Activated CD4-positive, alpha-beta memory T cell treated with anti-CD3 and anti-CD28 coated beads for 36 hours (primary cell): Measurements from ENCODE around the gene TBC1D28. TPM values are rescaled to one million over a fixed set of nuclear protein-coding genes. Genes with fewer than 3 reads are reported as not detected.
"Not testable (repeated sequence)": the region's sequence is repeated elsewhere in the genome, so short reads cannot be mapped to it uniquely, and the experiment has no call there.

ENCODE experiments used
- CTCF ChIA-PET: fragments of 350-600 bp; sonication (Branson Sonifier 250); formaldehyde crosslinking; loops from one replicate; lab custom pipeline; 2021; ENCODE audit warnings: antibody characterized with exemption, inconsistent platforms; lab: Charles Lee
- POLR2A ChIA-PET: fragments of 350-600 bp; sonication (Branson Sonifier 250); formaldehyde crosslinking; loops from one replicate; lab custom pipeline; 2021; ENCODE audit warnings: antibody characterized with exemption; lab: Charles Lee
- DNase-seq: peaks from one replicate; pipeline ENCODE4 v3.0.0-alpha.2; 2020
- H3K27ac Mint-ChIP-seq: one replicate; pipeline ENCODE4 v1.8.0; 2021; ENCODE audit warnings: mixed read lengths
- H3K27me3 Mint-ChIP-seq: one replicate; pipeline ENCODE4 v1.8.0; 2021; ENCODE audit warnings: mixed read lengths
- H3K36me3 Mint-ChIP-seq: one replicate; pipeline ENCODE4 v1.8.0; 2021; ENCODE audit warnings: mixed read lengths
- H3K4me1 Mint-ChIP-seq: one replicate; pipeline ENCODE4 v1.8.0; 2021; ENCODE audit warnings: low read depth, mixed read lengths
- H3K4me3 Mint-ChIP-seq: one replicate; pipeline ENCODE4 v1.8.0; 2021; ENCODE audit warnings: mild to moderate bottlenecking, mixed read lengths
- H3K9me3 Mint-ChIP-seq: one replicate; pipeline ENCODE4 v1.8.0; 2021; ENCODE audit warnings: mixed read lengths
- intact Hi-C: fragments of 100-400 bp; cut with micrococcal nuclease; formaldehyde crosslinking; loops from one replicate; pipeline ENCODE4 v1.15.1; 2023
- total RNA-seq, 2 experiments: library from RNA; stranded (reverse); gene quantifications; one replicate each; pipeline ENCODE4 v1.2.3, GENCODE V29; 2021

The TBC1D28 gene
- not detected for total RNA-seq

- H3K4me3 Mint-ChIP-seq, result not testable (repeated sequence)
Observed at GRCh38 chr17:18644291-18644690, at the start of gene TBC1D28. Gene TBC1D28, minus strand, starts transcription at chr17:18644391. Its CDS starts 3,039 bp downstream, at chr17:18641352.

GRCh38 chr17:18682668-18683067 lies 38.5 kb upstream of the TBC1D28 start:
- H3K9me3 Mint-ChIP-seq, H3K4me1 Mint-ChIP-seq, H3K36me3 Mint-ChIP-seq, H3K27me3 Mint-ChIP-seq, CTCF ChIA-PET, intact Hi-C loops, POLR2A ChIA-PET, DNase-seq, H3K27ac Mint-ChIP-seq: not testable (repeated sequence)
- H3K4me3 Mint-ChIP-seq, result peak overlapping the region; percentile 74

More at GRCh38 chr17:18644291-18644690, at the start of gene TBC1D28:
- intact Hi-C loops, H3K27me3 Mint-ChIP-seq, H3K27ac Mint-ChIP-seq, H3K36me3 Mint-ChIP-seq, DNase-seq, POLR2A ChIA-PET, CTCF ChIA-PET, H3K4me1 Mint-ChIP-seq, H3K9me3 Mint-ChIP-seq: not testable (repeated sequence)

GRCh38 chr17:18681767-18682571 lies 37.8 kb upstream of the TBC1D28 start, which contains the start of gene FOXO3B:
Gene FOXO3B, minus strand, starts transcription at chr17:18682314. Its CDS starts 663 bp downstream, at chr17:18681651.
- DNase-seq, result peak; percentile 89
- intact Hi-C loops, H3K9me3 Mint-ChIP-seq, POLR2A ChIA-PET, H3K4me1 Mint-ChIP-seq, H3K36me3 Mint-ChIP-seq, H3K27me3 Mint-ChIP-seq, CTCF ChIA-PET: not testable (repeated sequence)
- peak within 1 kb of the TSS; percentile 18 for H3K27ac Mint-ChIP-seq
- peak within 1 kb of the TSS; percentile 74 for H3K4me3 Mint-ChIP-seq

GRCh38 chr17:18677381-18677780 lies 33.2 kb upstream of the TBC1D28 start:
- H3K27ac Mint-ChIP-seq, H3K27me3 Mint-ChIP-seq, H3K4me1 Mint-ChIP-seq, H3K4me3 Mint-ChIP-seq, CTCF ChIA-PET, intact Hi-C loops, POLR2A ChIA-PET, DNase-seq, H3K9me3 Mint-ChIP-seq: not testable (repeated sequence)
- peaks cover 16% of the 10 kb centered on the region for H3K36me3 Mint-ChIP-seq

GRCh38 chr17:18676928-18677327 lies 32.7 kb upstream of the TBC1D28 start:
- H3K27me3 Mint-ChIP-seq, H3K9me3 Mint-ChIP-seq, CTCF ChIA-PET, intact Hi-C loops, DNase-seq, POLR2A ChIA-PET, H3K4me1 Mint-ChIP-seq, H3K27ac Mint-ChIP-seq, H3K4me3 Mint-ChIP-seq: not testable (repeated sequence)
- H3K36me3 Mint-ChIP-seq, result peaks cover 20% of the 10 kb centered on the region

GRCh38 chr17:18672395-18673227 lies 28.4 kb upstream of the TBC1D28 start:
- Mint-ChIP-seq H3K9me3 (peaks cover 31% of the 10 kb centered on the region), H3K36me3 (peaks cover 45% of the 10 kb centered on the region)
- DNase-seq, H3K27me3 Mint-ChIP-seq, H3K4me3 Mint-ChIP-seq, CTCF ChIA-PET, H3K27ac Mint-ChIP-seq, POLR2A ChIA-PET, intact Hi-C loops, H3K4me1 Mint-ChIP-seq: not testable (repeated sequence)

GRCh38 chr17:18668625-18669024 lies 24.4 kb upstream of the TBC1D28 start:
- DNase-seq, result not testable (repeated sequence)

GRCh38 chr17:18667535-18667934 lies 23.3 kb upstream of the TBC1D28 start:
- DNase-seq, CTCF ChIA-PET, H3K27ac Mint-ChIP-seq, H3K4me1 Mint-ChIP-seq, H3K27me3 Mint-ChIP-seq, intact Hi-C loops, POLR2A ChIA-PET, H3K4me3 Mint-ChIP-seq: not testable (repeated sequence)
- H3K9me3 Mint-ChIP-seq, result peaks cover 51% of the 10 kb centered on the region
- peaks cover 43% of the 10 kb centered on the region for H3K36me3 Mint-ChIP-seq

More at GRCh38 chr17:18668625-18669024, 24.4 kb upstream of the TBC1D28 start:
- H3K4me3 Mint-ChIP-seq, H3K27me3 Mint-ChIP-seq, CTCF ChIA-PET, H3K27ac Mint-ChIP-seq, intact Hi-C loops, POLR2A ChIA-PET, H3K4me1 Mint-ChIP-seq: not testable (repeated sequence)
- peaks cover 39% of the 10 kb centered on the region for H3K36me3 Mint-ChIP-seq
- peaks cover 40% of the 10 kb centered on the region for H3K9me3 Mint-ChIP-seq

GRCh38 chr17:18666326-18666725 lies 22.1 kb upstream of the TBC1D28 start:
- H3K4me1 Mint-ChIP-seq, H3K4me3 Mint-ChIP-seq, H3K27ac Mint-ChIP-seq, POLR2A ChIA-PET, H3K27me3 Mint-ChIP-seq, CTCF ChIA-PET, intact Hi-C loops, DNase-seq: not testable (repeated sequence)
- Mint-ChIP-seq H3K9me3 (peaks cover 59% of the 10 kb centered on the region), H3K36me3 (peaks cover 40% of the 10 kb centered on the region)

GRCh38 chr17:18661924-18662624 lies 17.9 kb upstream of the TBC1D28 start:
- intact Hi-C loops, H3K27me3 Mint-ChIP-seq, DNase-seq, POLR2A ChIA-PET, H3K27ac Mint-ChIP-seq, CTCF ChIA-PET, H3K4me1 Mint-ChIP-seq, H3K4me3 Mint-ChIP-seq: not testable (repeated sequence)
- H3K9me3 Mint-ChIP-seq, result peaks cover 41% of the 10 kb centered on the region
- H3K36me3 Mint-ChIP-seq, result peaks cover 15% of the 10 kb centered on the region

GRCh38 chr17:18650094-18650493 lies 5.9 kb upstream of the TBC1D28 start:
- H3K4me1 Mint-ChIP-seq, POLR2A ChIA-PET, H3K4me3 Mint-ChIP-seq, H3K27ac Mint-ChIP-seq, H3K27me3 Mint-ChIP-seq, H3K36me3 Mint-ChIP-seq, H3K9me3 Mint-ChIP-seq, DNase-seq, CTCF ChIA-PET, intact Hi-C loops: not testable (repeated sequence)

GRCh38 chr17:18643124-18643523 lies 1.1 kb downstream of the TBC1D28 start:
- H3K27ac Mint-ChIP-seq, DNase-seq, POLR2A ChIA-PET, H3K4me3 Mint-ChIP-seq, H3K4me1 Mint-ChIP-seq, H3K36me3 Mint-ChIP-seq, H3K27me3 Mint-ChIP-seq, CTCF ChIA-PET, H3K9me3 Mint-ChIP-seq, intact Hi-C loops: not testable (repeated sequence)
